ENCODE data around the gene OSBPL2. TPM values are rescaled to one million over a fixed set of nuclear protein-coding genes. Genes with fewer than 3 reads are reported as not detected.

OSBPL2 gene
- total and polyA plus RNA-seq, 2 experiments from 2014 or later = 22.2 to 27.9 TPM

DNA sequence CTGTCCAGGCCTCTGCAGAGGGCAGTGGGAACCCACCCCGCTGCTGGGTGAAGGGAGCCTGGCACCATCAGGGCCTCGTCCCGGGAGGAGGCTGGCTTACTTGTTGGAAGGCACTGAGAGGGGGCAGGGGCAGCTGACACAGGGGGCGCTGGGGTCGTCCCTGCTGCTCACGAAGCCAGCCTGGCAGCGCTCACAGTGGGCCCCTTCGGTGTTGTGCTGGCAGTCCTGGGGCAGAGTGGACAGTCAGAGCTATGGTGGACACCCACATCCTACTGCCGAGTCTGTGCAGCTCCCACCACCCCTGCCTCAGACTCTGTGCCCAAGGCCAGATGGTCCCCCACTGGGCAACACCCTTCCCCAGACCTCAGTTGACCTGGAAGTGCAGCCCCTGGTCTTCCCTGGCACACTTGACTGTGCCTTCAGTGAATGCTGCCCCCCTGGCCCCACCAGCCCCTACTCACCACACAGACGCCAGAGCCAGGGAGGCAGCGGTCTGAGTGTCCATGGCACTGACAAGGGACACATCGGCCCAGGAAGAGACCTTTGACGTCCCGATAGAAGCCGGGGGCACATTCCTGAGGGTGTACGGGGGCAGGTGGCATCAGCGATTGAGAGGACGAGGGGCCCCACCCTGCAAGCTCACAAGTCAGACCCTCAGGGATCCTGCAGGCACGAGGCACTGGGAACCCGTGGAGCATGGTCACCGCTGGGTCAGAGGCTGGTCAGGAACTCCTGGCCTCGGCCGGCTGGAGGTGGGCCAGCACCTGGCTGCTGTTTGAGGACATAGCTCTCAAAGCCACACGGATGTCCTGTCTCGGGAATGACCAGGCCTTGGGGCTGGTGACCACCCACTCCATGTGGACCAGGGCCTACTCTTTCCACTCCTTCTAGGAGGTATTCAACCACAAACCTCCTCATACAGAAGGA, 85.9 kb downstream of the OSBPL2 start:
- Histone ChIP-seq H3K4me1 (ENCODE audit: insufficient read depth) (no peaks in the 10 kb centered on the region), H3K36me3 (ENCODE audit: low read depth) (no peaks in the 10 kb centered on the region), H3K4me3 (no peak overlapping the region), H3K27ac (no peak overlapping the region), H3K9me3 (ENCODE audit: low read depth) (no peaks in the 10 kb centered on the region), H3K9me2 (ENCODE audit: insufficient read depth) (no peaks in the 10 kb centered on the region), H3F3A (ENCODE audit: insufficient read depth) (no peaks in the 10 kb centered on the region), H4K20me1 (ENCODE audit: insufficient read depth) (no peaks in the 10 kb centered on the region), H3K27me3 (replicated peaks; ENCODE audit: insufficient read depth) (no peaks in the 10 kb centered on the region), H3K79me2 (ENCODE audit: insufficient read depth) (no peaks in the 10 kb centered on the region), H3K9ac (no peak overlapping the region), H3K4me2 (ENCODE audit: unreplicated experiment) (no peak overlapping the region), H2AFZ (no peak overlapping the region)
- WGBS, 2 experiments (ENCODE audit: low coverage in 1 of 2, low lambda C conversion rate in 2 of 2, missing lambda C conversion rate in 2 of 2) = 77% methylated on average over 23 to 25 of the region's 25 CpGs
- no peak for DNase-seq
- no peak for TF ChIP-seq EZH2 (IDR thresholded peaks at IDR 0.05; ENCODE audit: insufficient read depth, poor library complexity, severe bottlenecking)
- TF ChIP-seq EZH2phosphoT487 (IDR thresholded peaks at IDR 0.05; ENCODE audit: insufficient read depth, low read depth) = no peak
- in situ Hi-C loops (cut with MboI) = no loop called here

DNA sequence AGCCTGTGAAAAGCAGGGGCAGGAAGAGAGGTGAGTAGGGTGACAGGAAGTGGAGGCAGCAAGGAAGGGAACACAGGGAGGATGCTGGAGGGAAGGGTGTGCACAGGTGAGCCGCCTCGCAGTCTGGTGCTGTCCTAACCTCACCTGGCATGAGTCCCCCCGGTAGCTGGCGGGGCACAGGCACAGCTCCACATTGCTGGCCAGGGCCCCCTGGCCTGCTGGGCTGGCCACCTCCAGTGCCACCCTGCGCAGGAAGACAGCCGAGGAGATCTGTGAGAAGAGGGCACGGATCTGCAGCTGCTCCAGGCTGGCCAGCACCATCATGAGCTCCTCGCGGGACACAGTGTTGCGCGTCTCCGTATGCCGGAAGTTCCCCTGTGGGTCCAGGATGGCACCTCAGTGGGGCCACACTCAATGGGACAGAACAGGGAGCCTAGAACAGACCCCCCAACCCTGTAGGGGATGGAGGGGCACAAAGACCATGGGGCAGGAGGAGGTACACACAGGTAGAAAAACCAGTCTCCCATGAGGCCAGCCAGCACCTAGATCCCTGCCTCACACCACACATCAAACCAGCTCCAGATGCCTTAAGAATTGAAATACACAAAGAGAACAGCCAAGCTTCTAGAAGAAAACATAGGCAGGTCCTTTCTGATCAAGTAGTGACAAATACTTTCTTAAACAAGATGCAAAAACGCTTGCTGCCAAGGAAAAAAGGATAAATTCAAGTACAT, 87.0 kb downstream of the OSBPL2 start:
- H2AFZ ChIP-seq = no peak overlapping the region
- H3K4me1 ChIP-seq (ENCODE audit: insufficient read depth) = no peaks in the 10 kb centered on the region
- no peaks in the 10 kb centered on the region for H3K36me3 ChIP-seq (ENCODE audit: low read depth)
- H4K20me1 ChIP-seq (ENCODE audit: insufficient read depth) = no peaks in the 10 kb centered on the region
- no peak overlapping the region for H3K4me3 ChIP-seq
- no peaks in the 10 kb centered on the region for H3K27me3 ChIP-seq (replicated peaks; ENCODE audit: insufficient read depth)
- H3K79me2 ChIP-seq (ENCODE audit: insufficient read depth) = no peaks in the 10 kb centered on the region
- WGBS, 2 experiments (ENCODE audit: low coverage in 1 of 2, low lambda C conversion rate in 2 of 2, missing lambda C conversion rate in 2 of 2) = 85 to 96% methylated on average over 13 to 14 of the region's 14 CpGs
- in situ Hi-C loops (cut with MboI) = no loop called here
- H3F3A ChIP-seq (ENCODE audit: insufficient read depth) = no peaks in the 10 kb centered on the region
- no peak for DNase-seq
- H3K4me2 ChIP-seq (ENCODE audit: unreplicated experiment) = no peak overlapping the region
- H3K9me3 ChIP-seq (ENCODE audit: low read depth) = no peaks in the 10 kb centered on the region
- H3K27ac ChIP-seq = no peak overlapping the region
- TF ChIP-seq EZH2phosphoT487 (IDR thresholded peaks at IDR 0.05; ENCODE audit: insufficient read depth, low read depth) (no peak), EZH2 (IDR thresholded peaks at IDR 0.05; ENCODE audit: insufficient read depth, poor library complexity, severe bottlenecking) (no peak)
- no peaks in the 10 kb centered on the region for H3K9me2 ChIP-seq (ENCODE audit: insufficient read depth)
- H3K9ac ChIP-seq = no peak overlapping the region

DNA sequence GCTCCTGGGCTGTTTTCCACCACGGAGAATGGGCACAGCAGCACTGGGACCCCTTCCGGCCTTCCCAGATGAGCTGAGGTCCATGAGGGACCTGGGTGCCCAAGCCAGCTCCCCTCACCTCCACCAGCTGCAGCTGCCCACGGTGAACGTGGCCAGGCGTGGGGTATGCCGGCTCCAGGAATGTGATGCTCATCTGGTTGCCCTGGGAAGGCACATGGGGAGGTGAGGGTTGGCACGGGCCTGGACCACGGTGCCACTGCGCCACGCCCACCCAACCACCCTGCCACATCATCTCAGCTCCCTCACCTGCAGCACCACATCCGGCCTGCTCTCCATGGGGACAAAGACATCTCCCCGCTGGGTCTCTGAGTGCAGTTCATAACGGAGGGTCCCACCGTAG, 88.2 kb downstream of the OSBPL2 start:
- Histone ChIP-seq H3K36me3 (ENCODE audit: low read depth) (no peaks in the 10 kb centered on the region), H4K20me1 (ENCODE audit: insufficient read depth) (no peaks in the 10 kb centered on the region), H3K9me3 (ENCODE audit: low read depth) (no peaks in the 10 kb centered on the region), H3K9ac (no peak overlapping the region), H3K79me2 (ENCODE audit: insufficient read depth) (no peaks in the 10 kb centered on the region), H3K9me2 (ENCODE audit: insufficient read depth) (no peaks in the 10 kb centered on the region), H3F3A (ENCODE audit: insufficient read depth) (no peaks in the 10 kb centered on the region), H3K4me3 (no peak overlapping the region), H3K4me1 (ENCODE audit: insufficient read depth) (no peaks in the 10 kb centered on the region), H3K27me3 (replicated peaks; ENCODE audit: insufficient read depth) (no peaks in the 10 kb centered on the region), H2AFZ (no peak overlapping the region), H3K4me2 (ENCODE audit: unreplicated experiment) (no peak overlapping the region), H3K27ac (no peak overlapping the region)
- no peak for DNase-seq
- WGBS, 2 experiments (ENCODE audit: low coverage in 1 of 2, low lambda C conversion rate in 2 of 2, missing lambda C conversion rate in 2 of 2) = 63 to 69% methylated on average over 14 of the region's 14 CpGs
- in situ Hi-C loops (cut with MboI) = no loop called here
- no peak for TF ChIP-seq EZH2 (IDR thresholded peaks at IDR 0.05; ENCODE audit: insufficient read depth, poor library complexity, severe bottlenecking)

DNA sequence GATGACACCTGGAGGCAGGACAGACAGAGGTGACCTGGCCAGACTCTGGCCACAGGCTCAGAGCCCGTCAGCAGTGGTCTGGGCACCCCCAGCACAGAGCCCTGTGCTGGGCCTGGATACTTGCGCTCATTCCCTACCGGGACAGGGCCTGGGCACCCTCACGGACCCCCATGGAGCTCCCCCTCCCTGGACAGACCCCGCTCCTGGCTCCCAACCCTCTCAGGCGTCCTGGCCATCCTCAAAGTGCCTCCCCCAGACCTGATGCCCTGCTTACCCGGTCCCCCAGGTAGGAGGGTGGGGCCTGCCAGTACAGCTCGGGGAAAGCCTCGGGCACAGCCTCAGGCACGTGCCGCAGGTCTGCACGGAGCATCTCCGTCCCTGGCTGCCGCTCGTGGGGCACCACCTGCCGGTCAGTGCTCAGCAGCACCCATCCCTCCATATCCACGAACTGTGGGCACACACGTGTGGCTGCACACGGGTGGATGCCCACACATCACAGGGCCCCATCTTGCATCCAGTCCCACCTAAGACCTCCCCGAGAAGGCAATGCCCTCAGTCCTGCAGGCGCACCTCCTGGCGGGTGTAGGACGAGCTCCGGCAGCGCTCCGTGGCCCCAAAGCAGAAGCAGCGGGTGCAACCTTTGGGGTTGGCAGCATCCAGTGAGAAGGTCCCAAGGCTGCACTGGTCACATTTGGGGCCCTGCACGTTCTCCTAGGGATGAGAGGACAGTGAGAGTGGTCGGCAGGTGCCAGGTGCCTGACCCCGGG, 88.8 kb downstream of the OSBPL2 start:
- no peaks in the 10 kb centered on the region for H3F3A ChIP-seq (ENCODE audit: insufficient read depth)
- DNase-seq = no peak

More for the DNA sequence above, 88.8 kb downstream of the OSBPL2 start:
- H3K4me3 ChIP-seq = no peak overlapping the region
- no peaks in the 10 kb centered on the region for H3K4me1 ChIP-seq (ENCODE audit: insufficient read depth)
- H3K9me3 ChIP-seq (ENCODE audit: low read depth) = no peaks in the 10 kb centered on the region
- H3K27me3 ChIP-seq (replicated peaks; ENCODE audit: insufficient read depth) = no peaks in the 10 kb centered on the region
- H3K9me2 ChIP-seq (ENCODE audit: insufficient read depth) = no peaks in the 10 kb centered on the region
- H3K4me2 ChIP-seq (ENCODE audit: unreplicated experiment) = no peak overlapping the region
- H3K27ac ChIP-seq = no peak overlapping the region
- H3K9ac ChIP-seq = no peak overlapping the region
- in situ Hi-C loops (cut with MboI) = no loop called here
- no peaks in the 10 kb centered on the region for H3K79me2 ChIP-seq (ENCODE audit: insufficient read depth)
- no peak for TF ChIP-seq EZH2phosphoT487 (IDR thresholded peaks at IDR 0.05; ENCODE audit: insufficient read depth, low read depth)
- no peak for TF ChIP-seq EZH2 (IDR thresholded peaks at IDR 0.05; ENCODE audit: insufficient read depth, poor library complexity, severe bottlenecking)
- WGBS, 2 experiments (ENCODE audit: low coverage in 1 of 2, low lambda C conversion rate in 2 of 2, missing lambda C conversion rate in 2 of 2) = 62 to 72% methylated on average over 26 to 27 of the region's 30 CpGs
- no peak overlapping the region for H2AFZ ChIP-seq
- no peaks in the 10 kb centered on the region for H3K36me3 ChIP-seq (ENCODE audit: low read depth)
- no peaks in the 10 kb centered on the region for H4K20me1 ChIP-seq (ENCODE audit: insufficient read depth)
